Erythroblast (primary cell): Measurements from ENCODE around the gene STPG4.

Source experiments
- GATA1 ChIP-seq: IDR thresholded peaks from 2 replicates; pipeline ENCODE4 v1.6.1; 2011; ENCODE audit warnings: low read depth, mild to moderate bottlenecking, control low read depth, low read length, moderate library complexity
- POLR2A ChIP-seq: IDR thresholded peaks from 2 replicates; pipeline ENCODE4 v1.6.1; 2011; ENCODE audit warnings: mild to moderate bottlenecking, low read length

DNA sequence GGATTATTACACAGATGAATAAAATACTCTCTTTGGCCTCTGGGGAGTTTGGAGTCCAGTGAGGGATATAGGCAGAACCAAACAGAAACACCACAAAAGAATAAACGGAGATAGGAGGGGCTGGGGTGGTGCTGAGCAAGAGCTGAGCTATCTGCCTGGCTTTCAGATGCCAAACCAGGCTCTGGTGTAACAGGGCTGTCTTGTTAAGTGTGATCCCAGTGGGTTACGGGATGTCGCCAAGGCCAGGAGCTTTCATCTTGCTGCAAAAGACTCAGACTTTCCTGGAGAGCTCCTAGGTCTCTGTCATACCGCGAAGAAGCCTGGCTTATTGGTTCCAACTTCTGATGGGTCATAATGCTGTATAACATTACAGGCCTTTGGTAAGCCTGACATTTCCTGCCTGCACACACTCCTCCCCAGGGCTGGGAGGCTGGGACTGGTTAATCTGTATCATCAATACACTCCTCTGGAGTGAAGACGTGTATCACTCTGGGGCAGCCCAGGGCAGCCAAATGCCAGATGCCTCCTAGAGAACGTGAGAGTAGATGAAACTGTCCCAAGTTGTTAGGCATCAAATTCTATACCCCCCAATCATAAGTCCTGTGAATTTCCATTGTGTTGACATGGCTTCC is 60.5 kb downstream of the STPG4 start:
- TF ChIP-seq POLR2A (no peak), GATA1 (no peak)
